A549 treated with CORT108297 at 1 μM for 4 hours (cell line): ENCODE measurements around the gene ERCC1. TPM values are rescaled to one million over a fixed set of nuclear protein-coding genes. Genes with fewer than 3 reads are reported as not detected.

ENCODE experiments used
- total RNA-seq: library from RNA; stranded (reverse); fragments of 200-300 nt; extraction: Qiagen RNA extraction; gene quantifications from 5 replicates; pipeline ENCODE4 v1.2.3, GENCODE V29; 2022

ERCC1 gene
- 127 to 168 TPM (median 156 TPM) in 5 replicates for total RNA-seq

DNA sequence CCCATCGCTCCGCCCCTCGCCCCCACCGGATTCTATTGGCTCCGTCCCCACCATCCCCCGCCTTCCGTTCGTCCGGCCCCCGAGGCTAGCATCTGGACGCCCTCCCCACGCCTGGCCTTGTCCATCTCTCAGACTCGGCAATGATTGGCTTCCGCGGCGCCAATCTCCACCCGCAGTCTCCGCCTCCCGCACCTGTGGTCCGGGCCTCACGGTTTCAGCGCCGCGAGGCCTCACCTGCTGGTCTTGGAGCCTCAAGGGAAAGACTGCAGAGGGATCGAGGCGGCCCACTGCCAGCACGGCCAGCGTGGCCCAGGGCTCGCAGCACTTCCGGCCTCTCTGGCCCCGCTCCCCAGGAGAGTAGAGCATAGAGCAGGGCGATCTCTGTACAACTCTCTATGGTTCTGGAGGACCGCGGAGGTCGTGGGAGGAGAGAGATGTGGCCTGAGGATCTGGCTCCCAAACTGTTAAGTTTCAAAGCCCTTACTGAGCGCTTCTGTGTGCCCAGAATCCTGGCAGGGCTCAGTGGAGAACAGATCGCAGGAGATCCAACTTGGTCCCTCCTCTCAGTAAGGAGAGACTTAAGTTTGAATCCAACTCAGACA lies at the start of gene ERCC1:
Gene ERCC1, minus strand, starts transcription at position 329 of the 602 bp plus-strand sequence. CDS start 543 bp downstream, outside the sequence.

DNA sequence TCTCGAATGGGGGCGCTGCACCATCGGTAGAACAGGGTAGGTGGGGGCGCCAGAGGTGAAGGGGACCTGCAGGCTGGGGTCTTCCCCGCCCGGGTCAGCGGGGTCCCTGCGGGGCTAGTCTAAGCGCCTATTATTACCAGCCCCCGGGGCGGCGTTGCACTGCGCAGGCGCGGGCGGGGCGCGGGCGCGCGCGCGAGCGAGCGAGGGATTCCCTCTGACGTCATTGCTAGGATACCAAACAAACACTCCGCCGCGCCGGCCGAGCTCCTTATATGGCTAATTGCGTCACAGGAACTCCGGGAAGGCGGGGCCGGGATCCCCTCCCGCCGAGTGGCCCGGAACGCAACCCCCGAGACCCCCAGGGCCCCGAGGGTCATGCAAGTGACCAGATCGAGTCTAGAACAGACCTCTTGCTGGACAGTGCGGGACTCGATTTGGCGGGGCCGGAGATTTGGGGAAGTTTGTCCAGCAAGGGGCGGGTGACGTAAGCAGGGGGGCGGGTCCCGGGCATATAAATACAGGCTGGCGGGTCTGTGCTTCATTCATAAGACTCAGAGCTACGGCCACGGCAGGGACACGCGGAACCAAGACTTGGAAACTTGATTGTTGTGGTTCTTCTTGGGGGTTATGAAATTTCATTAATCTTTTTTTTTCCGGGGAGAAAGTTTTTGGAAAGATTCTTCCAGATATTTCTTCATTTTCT lies 43.9 kb upstream of the ERCC1 start, which contains the start of gene FOSB:
Gene FOSB, plus strand, starts transcription at position 541 of the 703 bp plus-strand sequence. CDS start 591 bp downstream, outside the sequence.

DNA sequence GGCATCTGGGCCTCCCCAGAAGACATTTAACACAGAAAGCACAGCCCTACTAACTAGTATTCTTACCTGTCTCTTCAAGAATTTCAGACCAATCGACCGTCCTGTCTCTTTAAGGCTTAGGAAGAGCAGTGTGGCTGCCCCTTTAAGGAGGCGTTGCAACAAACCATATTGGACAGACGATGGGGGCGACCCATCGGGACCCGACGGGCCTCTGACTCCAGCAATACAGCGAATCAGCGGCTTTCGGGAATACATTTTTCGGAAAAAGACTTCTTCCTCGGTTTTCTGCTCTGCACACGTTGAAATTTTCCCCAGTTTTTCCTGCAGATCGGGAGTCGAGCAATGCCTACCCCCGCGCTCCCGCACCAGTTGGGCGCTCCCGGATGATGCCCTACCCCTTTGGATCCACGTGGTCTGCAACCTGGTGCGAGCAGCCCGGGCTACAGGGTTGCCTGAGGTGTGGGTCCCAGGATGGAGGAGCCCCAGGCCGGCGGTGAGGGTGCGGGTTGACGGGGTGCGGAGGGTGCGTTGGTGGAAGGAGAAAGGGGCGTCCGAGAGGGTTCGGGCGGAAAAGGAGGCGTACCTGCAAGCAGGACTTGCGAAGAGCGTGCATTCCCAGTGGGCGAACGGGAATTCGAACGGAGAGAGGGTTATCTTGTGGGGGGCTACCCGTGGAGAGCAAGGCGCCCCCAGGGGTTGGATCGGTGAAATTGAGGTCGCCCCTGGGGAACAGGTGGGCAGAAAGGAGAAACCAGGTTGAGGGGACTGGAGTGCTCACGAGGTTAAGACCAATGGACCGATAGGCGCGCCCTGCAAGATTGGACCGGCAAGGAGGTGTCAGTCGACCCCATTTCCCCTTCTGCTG lies 17.3 kb downstream of the ERCC1 start, which contains the start of gene POLR1G:
Gene POLR1G, plus strand, starts transcription at position 419 of the 865 bp plus-strand sequence. Its CDS starts 53 bp downstream, at position 472.

DNA sequence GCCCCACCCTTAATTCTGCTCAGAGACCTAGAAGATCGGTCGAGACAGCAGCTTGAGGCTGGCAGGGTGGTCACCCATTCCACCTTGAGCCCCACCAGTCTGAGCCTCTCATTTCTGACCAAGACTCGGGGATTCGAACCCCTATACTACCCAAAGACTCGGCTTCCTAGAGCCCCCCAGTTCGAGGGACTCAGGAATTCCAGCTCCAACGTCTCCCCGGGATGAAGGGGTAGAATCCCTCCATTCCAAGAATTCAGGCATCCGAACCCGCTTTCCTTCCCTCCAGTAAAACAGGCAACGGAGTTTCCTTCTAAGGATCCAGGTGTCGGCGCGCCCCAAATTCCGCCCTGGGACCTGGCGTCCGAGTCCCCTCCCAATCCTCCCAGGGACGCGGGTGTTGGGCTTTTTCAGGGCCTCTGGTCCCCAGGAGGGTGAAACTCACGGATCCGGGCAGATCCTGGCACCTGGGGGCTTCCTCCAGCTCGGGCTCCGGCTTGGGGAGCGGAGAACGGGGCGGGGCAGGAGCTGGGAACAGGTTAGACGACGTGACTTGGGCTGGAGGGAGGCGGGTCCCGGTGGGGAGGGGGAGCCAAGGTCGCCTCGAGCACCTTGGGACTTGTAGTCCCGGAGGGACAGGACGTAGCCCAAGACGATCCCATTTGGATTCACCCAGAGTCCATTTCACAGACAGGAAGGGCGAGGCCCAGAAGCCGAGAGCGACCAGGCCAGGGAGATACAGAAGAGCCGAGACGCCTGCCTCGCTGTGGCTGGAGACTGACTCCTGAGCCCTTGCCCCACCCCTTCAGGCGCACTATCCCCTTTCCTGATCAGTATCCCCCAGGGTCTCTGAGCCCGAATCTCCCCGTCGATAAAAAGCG lies 18.9 kb downstream of the ERCC1 start, which contains the start of gene PPP1R13L:
Gene PPP1R13L, minus strand, starts transcription at position 513 of the 878 bp plus-strand sequence. CDS start 6,751 bp downstream, outside the sequence.

DNA sequence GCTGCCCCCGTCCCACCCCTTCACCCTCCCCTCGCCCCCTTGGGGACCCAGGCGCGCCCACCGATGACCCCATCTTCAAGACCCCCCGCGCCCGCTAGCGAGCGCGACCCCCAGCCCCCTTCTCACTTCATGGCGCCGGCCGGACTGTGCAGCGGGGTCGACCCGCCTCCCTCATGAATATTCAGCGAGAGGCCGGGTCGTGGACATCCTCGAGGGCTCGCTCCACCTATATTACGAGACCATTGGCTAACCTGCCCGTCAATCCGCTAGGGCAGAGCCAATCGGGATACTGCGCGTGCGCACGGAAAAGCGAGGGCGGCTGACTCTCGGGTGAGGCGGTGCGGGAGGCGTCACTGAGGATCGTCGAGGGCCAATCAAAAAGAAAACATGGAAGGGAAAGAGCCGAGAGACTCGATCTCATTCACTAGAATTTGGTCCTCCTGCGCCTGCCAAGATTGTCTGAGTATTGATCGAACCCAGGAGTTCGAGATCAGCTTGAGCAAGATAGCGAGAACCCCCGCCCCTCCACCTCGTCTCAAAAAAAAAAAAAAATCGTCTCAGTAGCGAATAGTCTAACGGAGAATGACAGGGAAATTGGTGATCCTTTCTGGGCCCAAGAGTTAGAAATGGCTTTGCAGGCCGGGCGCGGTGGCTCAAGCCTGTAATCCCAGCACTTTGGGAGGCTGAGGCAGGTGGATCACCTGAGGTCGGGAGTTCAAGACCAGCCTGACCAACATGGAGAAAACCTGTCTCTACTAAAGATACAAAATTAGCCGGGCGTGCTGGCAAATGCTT lies 53.1 kb downstream of the ERCC1 start, which contains the start of gene ERCC2:
Gene ERCC2, minus strand, starts transcription at position 164 of the 795 bp plus-strand sequence. Its CDS starts 33 bp downstream, at position 131.

Other genes starting within 250 kb of the ERCC1 start
- gene TRAPPC6A, start 245.7 kb downstream of the ERCC1 start, total RNA-seq = 39.2 to 45.1 TPM (median 43.3 TPM) in 5 replicates
- gene BLOC1S3, start 245.1 kb downstream of the ERCC1 start, total RNA-seq = 10.7 to 15.5 TPM (median 14.7 TPM) in 5 replicates
- gene EXOC3L2, start 178.5 kb downstream of the ERCC1 start, total RNA-seq = 0.58 to 1.8 TPM (median 1.3 TPM) in 5 replicates
- gene MARK4, start 172.6 kb downstream of the ERCC1 start, total RNA-seq = 5.7 to 7.3 TPM (median 6.4 TPM) in 5 replicates
- not detected in 5 replicates for gene CKM, start 101.0 kb downstream of the ERCC1 start, total RNA-seq
- gene KLC3, start 83.2 kb downstream of the ERCC1 start, total RNA-seq = 0.62 to 1.1 TPM (median 0.85 TPM) in 5 replicates
- 10.7 to 15.6 TPM (median 12.6 TPM) in 5 replicates for gene ERCC2, start 53.3 kb downstream of the ERCC1 start, total RNA-seq
- gene PPP1R13L, start 18.8 kb downstream of the ERCC1 start, total RNA-seq = 29.4 to 40.5 TPM (median 30.3 TPM) in 5 replicates
- 41.9 to 52.7 TPM (median 46.6 TPM) in 5 replicates for gene POLR1G, start 17.3 kb downstream of the ERCC1 start, total RNA-seq
- 11.7 to 21.6 TPM (median 17.1 TPM) in 5 replicates for gene FOSB, start 44.1 kb upstream of the ERCC1 start, total RNA-seq
- gene RTN2, start 73.1 kb upstream of the ERCC1 start, total RNA-seq = 9.0 to 13.7 TPM (median 11.1 TPM) in 5 replicates
- gene PPM1N, start 74.5 kb upstream of the ERCC1 start, total RNA-seq = 6.4 to 8.3 TPM (median 7.8 TPM) in 5 replicates
- gene VASP, start 83.6 kb upstream of the ERCC1 start, total RNA-seq = 120 to 159 TPM (median 139 TPM) in 5 replicates
- 11.0 to 18.1 TPM (median 16.8 TPM) in 5 replicates for gene OPA3, start 160.9 kb upstream of the ERCC1 start, total RNA-seq
- gene GPR4, start 178.3 kb upstream of the ERCC1 start, total RNA-seq = 0.06 to 0.13 TPM (median 0.10 TPM) in 5 replicates
- gene EML2, start 215.5 kb upstream of the ERCC1 start, total RNA-seq = 19.2 to 28.2 TPM (median 25.7 TPM) in 5 replicates
- gene GIPR, start 244.3 kb upstream of the ERCC1 start, total RNA-seq = 1.7 to 4.0 TPM (median 3.3 TPM) in 5 replicates